Ishikawa (cell line): ENCODE data around the gene CAT.

ENCODE experiments used
- CEBPB ChIP-seq: IDR thresholded peaks from 2 replicates; pipeline ENCODE4 v1.6.1; 2012
- CREB1 ChIP-seq: IDR thresholded peaks from 2 replicates; pipeline ENCODE4 v1.6.1; 2012; ENCODE audit warnings: low read depth
- EGR1 ChIP-seq: IDR thresholded peaks from 2 replicates; pipeline ENCODE4 v1.6.1; 2012
- EP300 ChIP-seq: IDR thresholded peaks from 2 replicates; pipeline ENCODE4 v1.6.1; 2012; ENCODE audit warnings: borderline replicate concordance
- FOXM1 ChIP-seq: IDR thresholded peaks from 2 replicates; pipeline ENCODE4 v1.6.1; 2012; ENCODE audit warnings: low read depth, borderline replicate concordance
- MAX ChIP-seq: IDR thresholded peaks from 2 replicates; pipeline ENCODE4 v1.6.1; 2012
- NFIC ChIP-seq: IDR thresholded peaks from 2 replicates; pipeline ENCODE4 v1.6.1; 2012
- RAD21 ChIP-seq: IDR thresholded peaks from 2 replicates; pipeline ENCODE4 v1.6.1; 2012; ENCODE audit warnings: low read depth
- REST ChIP-seq: IDR thresholded peaks from 2 replicates; pipeline ENCODE4 v1.6.1; 2012; ENCODE audit warnings: low read depth, mild to moderate bottlenecking
- TAF1 ChIP-seq: IDR thresholded peaks from 2 replicates; pipeline ENCODE4 v1.6.1; 2012; ENCODE audit warnings: low read depth, mild to moderate bottlenecking
- TCF12 ChIP-seq: IDR thresholded peaks from 2 replicates; pipeline ENCODE4 v1.6.1; 2012; ENCODE audit warnings: low read depth
- TEAD4 ChIP-seq: IDR thresholded peaks from 2 replicates; pipeline ENCODE4 v1.6.1; 2012
- USF1 ChIP-seq: IDR thresholded peaks from 2 replicates; pipeline ENCODE4 v1.6.1; 2012
- YY1 ChIP-seq: IDR thresholded peaks from 2 replicates; pipeline ENCODE4 v1.6.1; 2012; ENCODE audit warnings: low read depth
- ZBTB7A ChIP-seq: IDR thresholded peaks from 2 replicates; pipeline ENCODE4 v1.6.1; 2012; ENCODE audit warnings: low read depth

CAT gene

GRCh38 chr11:34405079-34405858 lies 33.5 kb upstream of the CAT start:
- TF ChIP-seq CEBPB (no peak), RAD21 (no peak), MAX (no peak), USF1 (peak; percentile 49)

GRCh38 chr11:34406413-34406812 lies 32.3 kb upstream of the CAT start:
- TF ChIP-seq FOXM1 (no peak), YY1 (no peak), EGR1 (no peak), TCF12 (no peak), TEAD4 (no peak), TAF1 (no peak), USF1 (no peak), CEBPB (no peak), ZBTB7A (no peak), CREB1 (no peak)

- TF ChIP-seq NFIC, result peak; percentile 90
- TF ChIP-seq FOXM1, result 0 out of 2 replicates have a peak, but pooled peaks have one; percentile 44
- 0 out of 2 replicates have a peak, but pooled peaks have one; percentile 27 for TF ChIP-seq TAF1
- TF ChIP-seq TCF12, result peak; percentile 79; the same call in 1 of the 2 replicates
- TF ChIP-seq EP300, result peak; percentile 73; the same call in 1 of the 2 replicates
- 0 out of 2 replicates have a peak, but pooled peaks have one; percentile 33 for TF ChIP-seq YY1
- peak; percentile 63 for TF ChIP-seq TEAD4
- TF ChIP-seq CEBPB, result no peak
- TF ChIP-seq USF1, result no peak; the same call in 1 of the 2 replicates
- TF ChIP-seq ZBTB7A, result no peak
- no peak for TF ChIP-seq REST
- no peak for TF ChIP-seq EGR1
- no peak for TF ChIP-seq RAD21
- TF ChIP-seq MAX, result no peak
- no peak for TF ChIP-seq CREB1
These were observed 31.5 kb upstream of the CAT start for GRCh38 chr11:34407121-34407813.

GRCh38 chr11:34408580-34409172 lies 30.1 kb upstream of the CAT start:
- TF ChIP-seq CEBPB (no peak), FOXM1 (no peak), EGR1 (no peak), TEAD4 (no peak), ZBTB7A (no peak), CREB1 (no peak), RAD21 (no peak), YY1 (no peak), TAF1 (no peak), REST (no peak), USF1 (no peak), MAX (no peak), TCF12 (no peak), EP300 (no peak), NFIC (no peak)
